ENCODE measurements around the gene LAYN. TPM values are rescaled to one million over a fixed set of nuclear protein-coding genes. Genes with fewer than 3 reads are reported as not detected.

The LAYN gene
- total RNA-seq, 2 experiments from 2014 or later = 92.2 to 93.7 TPM

GRCh38 chr11:111532365-111532709, 8.2 kb upstream of the LAYN start:
- Mint-ChIP-seq H3K4me1 (ENCODE audit: low read depth) (peaks cover 59% of the 10 kb centered on the region), H3K36me3 (ENCODE audit: low read depth) (no peaks in the 10 kb centered on the region), H3K27me3 (peaks cover 10% of the 10 kb centered on the region), H3K9me3 (no peaks in the 10 kb centered on the region), H3K4me3 (peak overlapping the region; percentile 57), H3K27ac (peak overlapping the region; percentile 98)
- POLR2A ChIA-PET = interaction anchor here (1.0 to 1.6 kb wide), 3 partner anchors 8 to 153 kb away, joined by 3 to 7 read pairs (median 3); partner anchors contain the start of gene LAYN
- CTCF ChIA-PET = interaction anchor here (0.9 to 2.7 kb wide), 10 partner anchors 8 to 338 kb away, joined by 3 to 12 read pairs (median 3); partner anchors contain the start of gene LAYN
- DNase-seq (no peak), ATAC-seq (no peak)
- no peak for TF ChIP-seq CTCF (IDR thresholded peaks at IDR 0.05)
- intact Hi-C loops (cut with micrococcal nuclease) = loop anchor here (5.0 kb wide), 1 partner anchor 155 kb away; the partner anchor contains the start of gene POU2AF1

GRCh38 chr11:111535281-111535680, 5.2 kb upstream of the LAYN start:
- H3K27me3 Mint-ChIP-seq = peaks cover 21% of the 10 kb centered on the region
- H3K27ac Mint-ChIP-seq = no peak overlapping the region
- TF ChIP-seq CTCF (IDR thresholded peaks at IDR 0.05) = no peak
- H3K4me3 Mint-ChIP-seq = no peak overlapping the region
- POLR2A ChIA-PET = interaction anchor here (0.9 to 2.7 kb wide), 2 partner anchors 12 to 23 kb away, joined by 3 to 8 read pairs; no protein-coding TSS in a partner anchor
- intact Hi-C loops (cut with micrococcal nuclease) = no loop called here
- H3K36me3 Mint-ChIP-seq (ENCODE audit: low read depth) = peaks cover 3% of the 10 kb centered on the region
- ATAC-seq (no peak), DNase-seq (no peak)
- no peaks in the 10 kb centered on the region for H3K9me3 Mint-ChIP-seq
- H3K4me1 Mint-ChIP-seq (ENCODE audit: low read depth) = peaks cover 54% of the 10 kb centered on the region
- CTCF ChIA-PET = interaction anchor here (1.0 to 2.0 kb wide), 2 partner anchors 11 to 18 kb away, joined by 3 to 5 read pairs; no protein-coding TSS in a partner anchor

- no peak for TF ChIP-seq CTCF (IDR thresholded peaks at IDR 0.05)
- Mint-ChIP-seq H3K36me3 (ENCODE audit: low read depth) (peaks cover 14% of the 10 kb centered on the region), H3K9me3 (no peaks in the 10 kb centered on the region), H3K4me1 (ENCODE audit: low read depth) (peaks cover 53% of the 10 kb centered on the region), H3K27me3 (peaks cover 24% of the 10 kb centered on the region), H3K27ac (peak overlapping the region; percentile 80), H3K4me3 (no peak overlapping the region)
- intact Hi-C loops (cut with micrococcal nuclease) = no loop called here
- DNase-seq (no peak), ATAC-seq (no peak)
- CTCF ChIA-PET = interaction anchor here (1.3 kb wide), 1 partner anchor 11 kb away, joined by 3 read pairs; no protein-coding TSS in a partner anchor
- POLR2A ChIA-PET = no interaction called here
These were observed 3.1 kb upstream of the LAYN start for GRCh38 chr11:111537336-111537860.

GRCh38 chr11:111538407-111539114, 2.0 kb upstream of the LAYN start:
- intact Hi-C loops (cut with micrococcal nuclease) = no loop called here
- TF ChIP-seq CTCF (IDR thresholded peaks at IDR 0.05) = no peak
- ChIA-PET POLR2A (interaction anchor here (1.0 to 2.5 kb wide), 7 partner anchors 7 to 25 kb away, joined by 3 to 7 read pairs (median 3); no protein-coding TSS in a partner anchor), CTCF (interaction anchor here (0.7 to 6.5 kb wide), 6 partner anchors 10 to 92 kb away, joined by 3 to 35 read pairs (median 6); no protein-coding TSS in a partner anchor)
- H3K9me3 Mint-ChIP-seq = no peaks in the 10 kb centered on the region
- peak overlapping the region; percentile 75 for H3K4me3 Mint-ChIP-seq
- H3K36me3 Mint-ChIP-seq (ENCODE audit: low read depth) = peaks cover 25% of the 10 kb centered on the region
- peaks cover 56% of the 10 kb centered on the region for H3K4me1 Mint-ChIP-seq (ENCODE audit: low read depth)
- H3K27ac Mint-ChIP-seq = peak overlapping the region; percentile 80
- ATAC-seq = peak; percentile 70
- peaks cover 26% of the 10 kb centered on the region for H3K27me3 Mint-ChIP-seq
- DNase-seq = peak; percentile 24

Measured in activated CD8-positive, alpha-beta T cell treated with anti-CD3 and anti-CD28 coated beads for 36 hours (primary cell).